Ecto neural progenitor cell (in vitro differentiated cells): ENCODE results near the gene RASGRF1.

ENCODE experiments used
- DNase-seq: peaks from one replicate; pipeline ENCODE4 v3.0.0-alpha.2; 2018; ENCODE audit warnings: low spot score

RASGRF1 gene

GRCh38 chr15:79066391-79067071 is 24.0 kb downstream of the RASGRF1 start:
- no peak for DNase-seq

GRCh38 chr15:79065706-79066376 is 24.7 kb downstream of the RASGRF1 start:
- no peak for DNase-seq

GRCh38 chr15:79065361-79065705 is 25.2 kb downstream of the RASGRF1 start:
- DNase-seq, result no peak

GRCh38 chr15:79064496-79064895 is 26.1 kb downstream of the RASGRF1 start:
- DNase-seq, result no peak

GRCh38 chr15:79060175-79060574 is 30.4 kb downstream of the RASGRF1 start:
- no peak for DNase-seq

GRCh38 chr15:79059081-79059572 is 31.5 kb downstream of the RASGRF1 start:
- no peak for DNase-seq

GRCh38 chr15:79058260-79058850 is 32.2 kb downstream of the RASGRF1 start:
- no peak for DNase-seq

GRCh38 chr15:79057050-79057449 is 33.5 kb downstream of the RASGRF1 start:
- no peak for DNase-seq

- DNase-seq, result no peak
These were observed 36.2 kb downstream of the RASGRF1 start for GRCh38 chr15:79054350-79054749.

GRCh38 chr15:79053894-79054293 is 36.7 kb downstream of the RASGRF1 start:
- DNase-seq, result no peak

GRCh38 chr15:79051941-79052731 is 38.4 kb downstream of the RASGRF1 start:
- DNase-seq, result no peak

GRCh38 chr15:79051029-79051428 is 39.6 kb downstream of the RASGRF1 start:
- no peak for DNase-seq

GRCh38 chr15:79050341-79050740 is 40.2 kb downstream of the RASGRF1 start:
- no peak for DNase-seq

GRCh38 chr15:79049416-79049815 is 41.2 kb downstream of the RASGRF1 start:
- no peak for DNase-seq

GRCh38 chr15:79047676-79048439 is 42.7 kb downstream of the RASGRF1 start:
- DNase-seq, result no peak

- no peak for DNase-seq
These were observed 43.7 kb downstream of the RASGRF1 start for GRCh38 chr15:79046691-79047404.

GRCh38 chr15:79045041-79045440 is 45.5 kb downstream of the RASGRF1 start:
- DNase-seq, result no peak

GRCh38 chr15:79042213-79042928 is 48.2 kb downstream of the RASGRF1 start:
- DNase-seq, result no peak

GRCh38 chr15:79041601-79042168 is 48.9 kb downstream of the RASGRF1 start:
- no peak for DNase-seq

- DNase-seq, result no peak
These were observed 52.7 kb downstream of the RASGRF1 start for GRCh38 chr15:79037848-79038247.
